Thyroid gland (tissue), 4 donors: ENCODE data around the gene ALOX5. TPM values are rescaled to one million over a fixed set of nuclear protein-coding genes. Genes with fewer than 3 reads are reported as not detected.

ENCODE experiments used
- DNase-seq, 2 donors: peaks; one replicate each; pipeline ENCODE4 v3.0.0-alpha.2; 2019
- H3K27ac ChIP-seq, 3 donors: fragments of 200-600 bp; sonication (generic); 1 replicate in 2 of 3; 2 replicates in 1 of 3; pipeline ENCODE4 v1.5.1; 2016 to 2019; ENCODE audit warnings: mild to moderate bottlenecking in 1 of 3, moderate library complexity in 1 of 3
- H3K27me3 ChIP-seq: fragments of 200-600 bp; sonication (generic); one replicate; pipeline ENCODE4 v1.5.1; 2019
- H3K36me3 ChIP-seq, 2 donors: fragments of 200-600 bp; sonication (generic); one replicate each; pipeline ENCODE4 v1.5.1; 2016 to 2019
- H3K4me1 ChIP-seq, 2 donors: fragments of 200-600 bp; sonication (generic); one replicate each; pipeline ENCODE4 v1.5.1; 2017 to 2019
- H3K4me3 ChIP-seq, 3 donors: fragments of 200-600 bp; sonication (generic); replicated peaks in 1 of 3; 1 replicate in 2 of 3; 2 replicates in 1 of 3; pipeline ENCODE4 v1.5.1; 2016; ENCODE audit warnings: mild to moderate bottlenecking in 1 of 3
- H3K9me3 ChIP-seq: fragments of 200-600 bp; sonication (generic); one replicate; pipeline ENCODE4 v1.5.1; 2017
- POLR2A ChIP-seq, 2 donors: fragments of 450-650 bp; IDR thresholded peaks; one replicate each; pipeline ENCODE4 v1.6.1; 2017; ENCODE audit warnings: antibody characterized with exemption in 2 of 2, mild to moderate bottlenecking in 2 of 2, moderate library complexity in 1 of 2
- WGBS, 2 donors: methylation state at CpG; one replicate each; pipeline ENCODE4 v1.1.5; 2017; 5-methylcytosine and 5-hydroxymethylcytosine counted together
- intact Hi-C: fragments of 100-400 bp; cut with DNase I; formaldehyde crosslinking; loops from one replicate; pipeline ENCODE4 v1.15.1; 2023
- total RNA-seq, 4 donors: library from RNA; depleted of rRNA; stranded (reverse); fragments of >200 nt; gene quantifications; one replicate each; pipeline ENCODE4 v1.2.3, GENCODE V29; 2016
- TF ChIP-seq, protein P1 (sequence below), 6 experiments: fragments of 200-600 bp in 3 of 6; fragments of 450-650 bp in 3 of 6; sonication (generic) in 3 of 6; IDR thresholded peaks; one replicate each; pipeline ENCODE4 v1.5.1; 2016 to 2019; ENCODE audit warnings: antibody characterized with exemption in 6 of 6, mild to moderate bottlenecking in 2 of 6, inconsistent platforms in 1 of 6, moderate library complexity in 1 of 6

The ALOX5 gene
- total RNA-seq, 4 donors from 2014 or later: 4.1 to 28.2 (median 10.3) TPM

DNA sequence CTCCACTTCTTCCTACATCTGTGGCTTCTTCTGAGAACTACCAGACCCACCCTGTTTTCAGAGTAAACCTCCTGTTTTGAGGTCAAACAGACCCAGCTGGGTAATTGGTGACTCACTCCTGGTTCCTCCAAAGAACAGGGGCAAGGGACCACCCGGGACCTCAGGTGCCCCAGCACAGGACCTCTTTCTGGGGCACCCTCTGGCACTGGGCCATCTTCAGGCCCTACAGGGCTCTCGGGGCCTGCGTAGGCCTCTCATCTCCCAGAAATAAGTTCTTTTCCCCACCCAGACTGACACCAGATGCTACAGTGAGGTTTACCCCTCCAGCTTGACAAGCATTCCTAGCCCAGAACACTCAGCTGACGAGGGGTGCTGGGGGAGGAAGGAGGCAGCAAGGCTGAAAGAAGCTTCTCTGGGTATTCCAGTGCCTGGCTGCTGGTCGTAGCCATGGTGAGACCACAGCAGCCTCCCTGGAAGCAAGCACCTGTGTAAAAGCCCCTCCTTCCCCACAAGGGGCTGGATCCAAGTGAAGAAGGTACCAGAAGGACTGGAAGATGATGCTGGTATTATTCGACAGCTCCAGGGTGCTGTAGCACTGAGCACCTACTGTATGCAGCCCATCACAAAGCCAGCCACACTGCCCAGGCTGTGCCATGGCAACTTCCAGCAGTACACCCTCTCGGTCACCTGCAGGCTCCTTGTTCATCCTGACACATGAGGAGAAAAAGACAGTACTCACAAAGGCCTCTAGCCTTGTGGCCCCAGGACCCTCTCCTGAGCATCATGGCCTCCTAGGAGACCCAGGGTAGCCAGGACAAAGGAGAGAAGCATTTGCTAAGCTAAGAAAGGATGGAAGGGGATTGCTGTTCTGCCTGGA lies 47.4 kb downstream of the ALOX5 start:
- Histone ChIP-seq H3K4me3 (no peak overlapping the region), H3K27ac (peak overlapping the region in 2 of 3 donors; percentile 37 to 38), H3K36me3 (no peaks in the 10 kb centered on the region), H3K9me3 (no peaks in the 10 kb centered on the region), H3K27me3 (no peaks in the 10 kb centered on the region), H3K4me1 (peaks cover 12 to 39% of the 10 kb centered on the region in 2 donors)
- DNase-seq: no peak
- 83 to 91% methylated on average over 5 to 7 of the region's 7 CpGs for WGBS, 2 donors
- intact Hi-C loops: no loop called here
- TF ChIP-seq, protein P1, sequence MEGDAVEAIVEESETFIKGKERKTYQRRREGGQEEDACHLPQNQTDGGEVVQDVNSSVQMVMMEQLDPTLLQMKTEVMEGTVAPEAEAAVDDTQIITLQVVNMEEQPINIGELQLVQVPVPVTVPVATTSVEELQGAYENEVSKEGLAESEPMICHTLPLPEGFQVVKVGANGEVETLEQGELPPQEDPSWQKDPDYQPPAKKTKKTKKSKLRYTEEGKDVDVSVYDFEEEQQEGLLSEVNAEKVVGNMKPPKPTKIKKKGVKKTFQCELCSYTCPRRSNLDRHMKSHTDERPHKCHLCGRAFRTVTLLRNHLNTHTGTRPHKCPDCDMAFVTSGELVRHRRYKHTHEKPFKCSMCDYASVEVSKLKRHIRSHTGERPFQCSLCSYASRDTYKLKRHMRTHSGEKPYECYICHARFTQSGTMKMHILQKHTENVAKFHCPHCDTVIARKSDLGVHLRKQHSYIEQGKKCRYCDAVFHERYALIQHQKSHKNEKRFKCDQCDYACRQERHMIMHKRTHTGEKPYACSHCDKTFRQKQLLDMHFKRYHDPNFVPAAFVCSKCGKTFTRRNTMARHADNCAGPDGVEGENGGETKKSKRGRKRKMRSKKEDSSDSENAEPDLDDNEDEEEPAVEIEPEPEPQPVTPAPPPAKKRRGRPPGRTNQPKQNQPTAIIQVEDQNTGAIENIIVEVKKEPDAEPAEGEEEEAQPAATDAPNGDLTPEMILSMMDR (IDR thresholded peaks at IDR 0.05): no peak
- no peak for TF ChIP-seq POLR2A (IDR thresholded peaks at IDR 0.05)

DNA sequence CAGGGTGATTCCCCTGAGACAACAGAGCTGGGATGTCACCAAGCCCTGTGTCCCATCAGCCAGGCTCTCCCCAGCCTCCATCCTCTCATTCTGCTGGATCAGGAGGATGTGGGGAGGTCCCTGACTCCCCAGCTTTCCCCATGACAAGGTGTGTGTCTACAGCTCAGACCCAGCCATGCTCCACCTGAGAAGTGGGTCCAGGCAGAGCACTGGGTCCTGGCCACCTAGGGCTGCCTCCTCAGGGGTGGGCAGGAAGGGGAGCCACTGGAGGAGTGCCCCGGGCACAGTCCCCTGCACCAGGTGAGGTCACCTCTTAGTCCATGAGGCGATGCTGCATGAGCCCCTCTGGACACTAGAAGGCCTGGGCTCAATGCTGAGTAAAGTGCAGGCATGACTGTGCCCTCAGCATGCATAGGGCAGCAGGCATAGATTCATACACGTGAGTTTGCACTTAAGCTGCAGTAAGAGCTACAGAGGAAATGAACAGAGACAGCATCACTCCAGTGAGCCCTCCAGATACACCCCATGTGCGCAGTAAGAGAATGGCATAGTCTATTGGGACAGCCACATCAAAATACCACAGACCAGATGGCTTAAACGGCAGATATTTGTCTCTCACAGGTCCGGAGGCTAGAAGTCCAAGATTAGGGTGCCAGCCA lies 48.3 kb downstream of the ALOX5 start:
- TF ChIP-seq, protein P1 (IDR thresholded peaks at IDR 0.05): no peak
- TF ChIP-seq POLR2A (IDR thresholded peaks at IDR 0.05): no peak
- intact Hi-C loops: no loop called here
- H3K27me3 ChIP-seq: no peaks in the 10 kb centered on the region
- no peak overlapping the region for H3K4me3 ChIP-seq
- peaks cover 12 to 39% of the 10 kb centered on the region in 2 donors for H3K4me1 ChIP-seq
- H3K36me3 ChIP-seq: no peaks in the 10 kb centered on the region
- no peaks in the 10 kb centered on the region for H3K9me3 ChIP-seq
- DNase-seq: no peak
- 73 to 83% methylated on average over 6 of the region's 6 CpGs for WGBS, 2 donors
- H3K27ac ChIP-seq: no peak overlapping the region

DNA sequence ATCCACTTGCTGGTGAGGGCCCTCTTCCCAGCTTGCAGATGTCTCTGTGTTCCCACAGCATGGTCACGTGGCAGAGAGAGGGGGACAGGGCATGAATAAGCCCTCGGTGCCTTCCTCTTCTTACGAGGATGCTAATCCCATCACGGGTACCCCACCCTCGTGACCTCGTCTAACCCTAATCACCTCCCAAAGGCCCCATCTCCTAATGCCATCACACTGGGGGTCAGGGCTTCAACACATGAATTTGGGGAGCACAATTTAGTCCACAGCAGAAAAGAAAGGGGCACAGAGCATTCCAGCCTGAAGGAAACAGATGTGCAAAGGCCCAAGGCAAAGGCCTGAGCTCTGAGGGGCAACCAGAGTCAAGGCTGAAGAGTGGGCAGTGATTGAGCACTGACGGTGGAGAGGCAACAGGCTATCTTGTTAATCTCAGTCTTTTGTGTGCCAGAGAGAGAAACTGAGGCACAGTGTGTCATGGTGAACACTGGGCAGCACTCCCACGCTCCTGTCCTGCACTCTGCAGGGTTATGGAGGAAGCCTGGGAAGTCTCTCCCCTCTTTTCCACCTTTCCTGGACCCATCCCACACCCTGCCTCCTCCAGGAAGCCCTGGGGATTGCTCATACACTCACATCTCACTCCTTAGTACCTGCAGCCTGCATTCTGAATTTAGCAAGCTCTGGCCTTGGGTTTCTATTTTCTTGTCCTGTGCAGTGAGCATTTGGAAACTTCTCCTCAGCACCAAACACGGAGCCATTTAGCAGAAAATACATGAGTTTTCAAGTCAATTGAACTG lies 49.0 kb downstream of the ALOX5 start:
- H3K27me3 ChIP-seq: no peaks in the 10 kb centered on the region
- DNase-seq: no peak
- H3K4me1 ChIP-seq: peaks cover 12 to 39% of the 10 kb centered on the region in 2 donors
- no peak overlapping the region for H3K27ac ChIP-seq
- TF ChIP-seq, protein P1 (IDR thresholded peaks at IDR 0.05): no peak
- TF ChIP-seq POLR2A (IDR thresholded peaks at IDR 0.05): no peak
- WGBS, 2 donors: 90 to 94% methylated on average over 7 to 9 of the region's 9 CpGs
- H3K9me3 ChIP-seq: no peaks in the 10 kb centered on the region
- intact Hi-C loops: no loop called here
- H3K36me3 ChIP-seq: no peaks in the 10 kb centered on the region
- no peak overlapping the region for H3K4me3 ChIP-seq

DNA sequence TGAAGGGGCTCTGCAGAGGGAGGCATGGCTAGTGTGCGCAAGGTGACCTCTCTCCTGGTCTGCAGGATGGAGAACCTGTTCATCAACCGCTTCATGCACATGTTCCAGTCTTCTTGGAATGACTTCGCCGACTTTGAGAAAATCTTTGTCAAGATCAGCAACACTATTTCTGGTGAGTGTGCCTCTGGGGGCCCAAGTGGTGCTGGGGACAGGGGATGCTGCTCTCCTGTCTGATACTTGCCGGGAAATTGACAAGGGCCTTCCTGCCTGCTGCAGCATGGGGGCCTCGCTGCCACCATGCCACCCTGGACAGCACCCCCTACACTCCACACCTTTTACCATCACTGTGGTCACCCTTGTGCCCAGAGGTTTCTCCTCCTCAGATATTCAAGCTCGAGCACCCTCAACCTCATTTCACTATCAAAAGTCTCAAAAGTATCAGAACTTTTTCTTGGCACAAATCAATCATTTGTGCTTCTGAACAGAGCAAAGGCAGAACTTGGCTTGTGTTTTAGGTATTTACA lies 50.0 kb downstream of the ALOX5 start:
- intact Hi-C loops: no loop called here
- 87 to 93% methylated on average over 7 of the region's 7 CpGs for WGBS, 2 donors
- no peak for TF ChIP-seq POLR2A (IDR thresholded peaks at IDR 0.05)
- TF ChIP-seq, protein P1 (IDR thresholded peaks at IDR 0.05): no peak
- H3K27ac ChIP-seq: no peak overlapping the region
- no peak for DNase-seq
- H3K4me3 ChIP-seq: no peak overlapping the region
- H3K36me3 ChIP-seq: no peaks in the 10 kb centered on the region
- no peaks in the 10 kb centered on the region for H3K9me3 ChIP-seq
- peaks cover 5 to 34% of the 10 kb centered on the region in 2 donors for H3K4me1 ChIP-seq
- no peaks in the 10 kb centered on the region for H3K27me3 ChIP-seq
